Gastroesophageal sphincter (tissue), 3 donors: ENCODE data around the gene HS6ST2.

Source experiments
- CTCF ChIP-seq, 4 experiments: fragments of 200-600 bp in 2 of 4; fragments of 450-650 bp in 2 of 4; sonication (generic) in 1 of 4; IDR thresholded peaks; one replicate each; pipeline ENCODE4 v1.5.1; 2017 to 2019; ENCODE audit warnings: antibody characterized with exemption in 4 of 4, mild to moderate bottlenecking in 2 of 4, moderate library complexity in 2 of 4
- EP300 ChIP-seq: sonication (generic); formaldehyde crosslinking; IDR thresholded peaks from one replicate; pipeline ENCODE4 v1.6.1; 2017; ENCODE audit warnings: antibody characterized with exemption, mild to moderate bottlenecking
- POLR2A ChIP-seq, 2 donors: fragments of 450-650 bp; IDR thresholded peaks; one replicate each; pipeline ENCODE4 v1.6.1; 2017; ENCODE audit warnings: antibody characterized with exemption in 2 of 2, mild to moderate bottlenecking in 2 of 2, moderate library complexity in 1 of 2
- POLR2AphosphoS5 ChIP-seq: sonication (generic); formaldehyde crosslinking; IDR thresholded peaks from one replicate; pipeline ENCODE4 v1.6.1; 2017; ENCODE audit warnings: antibody characterized with exemption

- TF ChIP-seq CTCF (IDR thresholded peaks at IDR 0.05), result no peak
- TF ChIP-seq POLR2AphosphoS5, result no peak
- no peak for TF ChIP-seq POLR2A (IDR thresholded peaks at IDR 0.05)
- no peak for TF ChIP-seq EP300
Observed at GRCh38 chrX:132965461-132965860, 7.0 kb upstream of the HS6ST2 start.
